PFSK-1 (cell line): ENCODE data around the gene STARD13.

Experiments used
- POLR2AphosphoS5 ChIP-seq: IDR thresholded peaks from 2 replicates; pipeline ENCODE4 v1.6.1; 2012; ENCODE audit warnings: low read depth, mild to moderate bottlenecking, control low read depth, low read length, moderate library complexity
- REST ChIP-seq, 2 experiments: IDR thresholded peaks; 2 replicates each; pipeline versions ENCODE4 v1.6.1 to v1.8.0; 2011 to 2012; ENCODE audit warnings: low read depth in 2 of 2, low read length in 2 of 2, control low read depth in 1 of 2, inconsistent platforms in 1 of 2, mild to moderate bottlenecking in 1 of 2, moderate library complexity in 1 of 2; ENCODE audit not compliant: insufficient read depth in 1 of 2
- SIN3A ChIP-seq: IDR thresholded peaks from 2 replicates; pipeline ENCODE4 v1.6.1; 2012; ENCODE audit warnings: mild to moderate bottlenecking, low read length, moderate library complexity, borderline replicate concordance; ENCODE audit not compliant: insufficient read depth
- TAF1 ChIP-seq: IDR thresholded peaks from 2 replicates; pipeline ENCODE4 v1.6.1; 2012; ENCODE audit warnings: low read length, control low read depth, borderline replicate concordance; ENCODE audit not compliant: insufficient read depth

GRCh38 chr13:33277037-33277740 is 8.4 kb downstream of the STARD13 start:
- TF ChIP-seq REST (IDR thresholded peaks at IDR 0.05; ENCODE audit: insufficient read depth in 1 of 2, low read depth in 2 of 2, low read length in 2 of 2) = no peak
- TF ChIP-seq POLR2AphosphoS5 = no peak
- TF ChIP-seq SIN3A = no peak
- no peak for TF ChIP-seq TAF1
